ENCODE results near the gene GALK2. TPM values are rescaled to one million over a fixed set of nuclear protein-coding genes. Genes with fewer than 3 reads are reported as not detected.
"Not testable (repeated sequence)": the region's sequence is repeated elsewhere in the genome, so short reads cannot be mapped to it uniquely, and the experiment has no call there.

GALK2 gene
- total RNA-seq, 1 donor from 2014 or later: 36.5 TPM

GRCh38 chr15:49306551-49306950, 136.5 kb downstream of the GALK2 start:
- ATAC-seq (no peak), DNase-seq (ENCODE audit: missing footprints) (no peak)
- intact Hi-C loops (cut with DNase I): no loop called here

- intact Hi-C loops (cut with DNase I): no loop called here
- DNase-seq (ENCODE audit: missing footprints): no peak
- no peak for ATAC-seq
Measured at GRCh38 chr15:49308686-49309085, 138.6 kb downstream of the GALK2 start.

- ATAC-seq: no peak
- no peak for DNase-seq (ENCODE audit: missing footprints)
- intact Hi-C loops (cut with DNase I): no loop called here
Measured at GRCh38 chr15:49309889-49310288, 139.8 kb downstream of the GALK2 start.

DNA sequence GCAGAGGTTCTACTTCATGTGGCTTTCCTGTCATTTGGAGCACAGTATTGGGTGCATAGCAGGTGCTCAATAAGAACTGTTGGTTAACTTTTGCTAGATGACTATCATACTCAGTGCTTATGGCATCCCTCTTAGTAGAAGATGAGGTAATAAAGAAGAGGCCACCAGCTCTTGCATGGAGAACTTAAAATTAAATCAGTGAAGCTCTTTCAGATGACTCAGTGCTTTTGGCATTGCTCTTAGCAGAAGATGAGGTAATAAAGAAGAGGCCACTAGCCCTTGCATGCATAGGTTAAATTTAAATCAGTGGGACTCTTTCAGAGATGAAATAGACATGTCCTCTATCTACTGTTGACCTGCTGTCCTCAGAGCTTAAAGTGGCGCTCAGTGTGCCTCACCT, 143.6 kb downstream of the GALK2 start:
- DNase-seq (ENCODE audit: missing footprints) (no peak), ATAC-seq (peak; percentile 40)
- intact Hi-C loops (cut with DNase I): no loop called here

GRCh38 chr15:49314716-49315115, 144.7 kb downstream of the GALK2 start:
- ATAC-seq: peak; percentile 85
- intact Hi-C loops (cut with DNase I): no loop called here
- no peak for DNase-seq (ENCODE audit: missing footprints)

GRCh38 chr15:49315391-49315823, 145.4 kb downstream of the GALK2 start:
- DNase-seq (ENCODE audit: missing footprints) (no peak), ATAC-seq (peak; percentile 32)
- intact Hi-C loops (cut with DNase I): no loop called here

GRCh38 chr15:49320351-49320750, 150.3 kb downstream of the GALK2 start:
- no peak for ATAC-seq
- intact Hi-C loops (cut with DNase I): no loop called here
- DNase-seq (ENCODE audit: missing footprints): no peak

DNA sequence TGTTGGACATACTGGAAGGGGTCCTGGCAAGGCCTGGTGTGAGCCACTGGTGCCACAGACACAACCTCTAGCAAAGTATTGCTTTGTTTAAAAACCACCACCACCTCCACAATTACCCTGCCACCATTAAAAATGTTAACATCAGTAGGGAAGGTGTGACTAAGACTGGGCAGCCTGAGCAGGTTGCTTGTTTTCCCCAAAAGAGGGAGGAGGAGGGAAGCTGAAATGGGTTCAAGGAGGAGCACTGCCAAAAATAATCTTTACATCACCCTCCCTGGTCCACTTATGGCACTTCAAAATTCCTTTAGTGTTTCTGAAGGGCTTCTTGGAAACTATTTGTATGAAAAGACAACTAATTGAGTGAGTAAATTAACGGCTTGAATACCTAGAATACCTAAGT, 153.2 kb downstream of the GALK2 start:
- ATAC-seq (no peak), DNase-seq (ENCODE audit: missing footprints) (no peak)
- intact Hi-C loops (cut with DNase I): no loop called here

DNA sequence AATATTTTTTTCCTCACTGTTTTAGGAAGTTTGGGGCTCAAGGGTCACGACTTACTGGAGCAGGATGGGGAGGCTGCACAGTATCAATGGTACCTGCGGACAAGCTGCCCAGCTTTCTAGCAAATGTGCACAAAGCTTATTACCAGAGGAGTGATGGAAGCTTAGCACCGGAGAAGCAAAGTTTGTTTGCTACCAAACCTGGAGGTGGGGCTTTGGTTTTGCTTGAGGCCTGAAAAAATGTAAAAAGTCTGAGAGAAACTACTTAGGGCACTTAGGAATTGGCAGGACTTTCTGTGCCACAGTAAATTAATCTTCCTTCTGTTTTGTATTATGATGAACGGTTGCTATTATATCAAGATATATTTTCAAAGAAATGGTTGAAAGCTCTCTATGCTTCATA, 157.9 kb downstream of the GALK2 start:
- DNase-seq (ENCODE audit: missing footprints): no peak
- intact Hi-C loops (cut with DNase I): no loop called here
- ATAC-seq: no peak

- no peak for ATAC-seq
- no peak for DNase-seq (ENCODE audit: missing footprints)
- intact Hi-C loops (cut with DNase I): no loop called here
Measured at GRCh38 chr15:49328941-49329340, 158.9 kb downstream of the GALK2 start.

DNA sequence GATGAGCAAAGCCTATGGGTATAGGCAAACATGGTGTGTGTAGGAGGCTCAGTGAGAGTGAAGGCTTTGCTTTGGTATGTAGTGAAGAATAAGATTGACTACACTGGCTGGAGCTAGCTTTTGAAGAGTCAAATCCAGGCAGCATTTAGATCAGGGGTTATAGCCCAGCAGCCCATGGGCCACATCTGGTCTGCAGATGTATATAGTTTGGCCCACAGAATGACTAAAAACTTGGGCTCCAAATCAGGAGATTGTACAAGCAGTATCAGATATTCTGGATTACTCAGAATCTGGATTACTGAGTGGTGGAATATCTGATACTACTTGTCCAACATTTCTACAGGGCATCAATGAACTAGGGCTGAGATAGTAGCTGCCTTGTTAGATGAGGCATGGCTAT, 160.1 kb downstream of the GALK2 start:
- ATAC-seq (no peak), DNase-seq (ENCODE audit: missing footprints) (no peak)
- intact Hi-C loops (cut with DNase I): no loop called here

- DNase-seq (ENCODE audit: missing footprints) (no peak), ATAC-seq (no peak)
- intact Hi-C loops (cut with DNase I): no loop called here
Measured at GRCh38 chr15:49331442-49331841, 161.4 kb downstream of the GALK2 start.

DNA sequence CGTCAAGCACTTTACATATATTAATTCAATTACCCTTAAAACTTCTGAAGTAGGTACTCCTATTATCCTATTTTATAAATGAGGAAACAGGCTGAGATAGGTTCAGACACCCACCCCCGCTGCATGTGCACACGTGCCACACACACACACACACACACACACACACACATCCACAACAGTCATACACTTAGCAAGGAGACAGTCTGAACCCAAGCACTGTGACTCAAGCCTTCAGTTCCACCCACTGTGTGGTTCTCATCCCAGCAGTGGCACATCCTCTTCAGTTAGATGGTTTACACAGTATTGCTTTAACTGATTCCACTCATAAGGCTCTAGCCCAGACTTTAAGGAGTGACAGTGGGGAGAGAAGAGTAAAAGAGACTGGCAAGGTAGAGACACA, 161.9 kb downstream of the GALK2 start:
- ATAC-seq (no peak), DNase-seq (ENCODE audit: missing footprints) (no peak)
- intact Hi-C loops (cut with DNase I): no loop called here

DNA sequence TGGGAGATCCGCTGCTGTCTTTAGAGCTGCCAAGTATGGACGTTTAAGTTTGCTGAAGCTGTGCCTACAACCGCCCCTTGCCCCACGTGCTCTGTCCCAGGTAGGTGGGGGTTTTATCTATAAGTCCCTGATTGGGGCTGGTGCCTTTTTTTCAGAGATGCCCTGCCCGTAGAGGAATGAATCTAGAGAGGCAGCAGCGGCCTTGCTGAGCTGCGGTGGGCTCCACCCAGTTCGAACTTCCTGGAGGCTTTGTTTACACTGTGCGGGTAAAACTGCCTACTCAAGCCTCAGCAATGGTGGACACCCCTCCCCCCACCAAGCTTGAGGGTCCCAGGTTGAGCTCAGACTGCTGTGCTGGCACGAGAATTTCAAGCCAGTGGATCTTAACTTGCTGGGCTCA, 169.6 kb downstream of the GALK2 start:
- ATAC-seq: no peak
- no peak for DNase-seq (ENCODE audit: missing footprints)
- intact Hi-C loops (cut with DNase I): no loop called here

- DNase-seq (ENCODE audit: missing footprints): no peak
- intact Hi-C loops (cut with DNase I): no loop called here
- no peak for ATAC-seq
Measured at GRCh38 chr15:49343546-49343945, 173.5 kb downstream of the GALK2 start.

GRCh38 chr15:49354439-49354838, 184.4 kb downstream of the GALK2 start:
- DNase-seq (ENCODE audit: missing footprints): peak; percentile 67
- intact Hi-C loops (cut with DNase I); ATAC-seq: not testable (repeated sequence)

DNA sequence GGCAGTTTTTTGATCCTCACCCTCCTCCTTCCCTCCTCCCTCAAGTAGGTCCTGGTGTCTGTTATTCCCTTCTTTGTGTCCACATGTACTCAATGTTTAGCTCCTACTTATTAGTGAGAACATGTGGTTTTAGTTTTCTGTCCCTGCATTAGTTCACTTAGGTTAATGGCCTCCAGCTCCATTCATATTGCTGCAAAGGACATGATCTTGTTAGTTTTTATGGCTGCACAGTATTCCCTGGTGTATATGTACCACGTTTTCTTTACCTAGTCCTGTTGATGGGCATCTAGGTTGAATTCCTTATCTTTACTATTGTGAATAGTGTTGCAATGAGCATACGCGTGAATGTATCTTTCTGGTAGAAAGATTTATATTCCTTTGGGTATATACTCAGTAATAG, 191.3 kb downstream of the GALK2 start:
- intact Hi-C loops (cut with DNase I): no loop called here

DNA sequence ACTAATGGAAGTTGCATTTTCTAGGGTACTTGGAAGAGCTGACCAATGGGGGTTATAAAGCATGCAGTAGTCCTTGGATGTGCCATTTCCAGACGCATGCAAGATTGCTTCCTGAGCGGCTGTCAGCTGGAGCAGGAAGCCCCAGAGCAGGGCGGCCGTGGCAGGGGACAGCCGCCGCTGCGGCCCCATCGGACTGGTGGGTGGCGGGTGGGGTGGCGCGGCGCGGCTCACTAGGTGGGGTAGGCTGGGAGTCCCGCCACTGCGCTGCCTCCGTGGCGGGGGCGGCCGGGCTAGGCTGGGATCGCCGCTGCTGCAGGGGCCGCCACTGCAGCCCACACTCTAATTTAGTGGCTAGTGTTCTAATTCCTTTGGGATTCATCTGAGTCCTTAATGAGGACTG, 196.4 kb downstream of the GALK2 start:
- intact Hi-C loops (cut with DNase I): no loop called here
- ATAC-seq (no peak), DNase-seq (ENCODE audit: missing footprints) (peak; percentile 15)

More for the DNA sequence above, 191.3 kb downstream of the GALK2 start:
- ATAC-seq: no peak
- no peak for DNase-seq (ENCODE audit: missing footprints)

DNA sequence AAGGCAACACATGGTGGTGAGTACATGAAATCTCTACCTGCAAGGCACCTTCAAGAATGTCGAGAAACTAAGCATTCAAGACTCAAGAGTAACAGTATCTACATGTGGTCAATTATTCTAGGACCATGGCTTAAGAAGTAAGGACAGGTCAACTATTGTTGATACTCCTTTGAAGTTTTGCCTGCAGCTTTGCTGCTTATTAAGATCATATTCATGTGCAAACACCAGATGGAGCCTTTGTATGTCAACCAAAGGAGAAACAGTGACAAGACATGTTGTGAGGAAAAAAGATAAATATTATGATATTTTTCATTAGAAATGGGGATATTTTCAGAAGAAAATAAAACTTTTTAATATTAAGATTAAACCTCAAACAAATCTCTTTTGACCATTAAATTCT, 200.7 kb downstream of the GALK2 start:
- ATAC-seq (no peak), DNase-seq (ENCODE audit: missing footprints) (no peak)
- intact Hi-C loops (cut with DNase I): no loop called here

GRCh38 chr15:49372366-49372765, 202.3 kb downstream of the GALK2 start:
- intact Hi-C loops (cut with DNase I): no loop called here
- ATAC-seq: no peak
- no peak for DNase-seq (ENCODE audit: missing footprints)

GRCh38 chr15:49379996-49380395, 209.9 kb downstream of the GALK2 start:
- intact Hi-C loops (cut with DNase I): no loop called here
- DNase-seq (ENCODE audit: missing footprints) (no peak), ATAC-seq (no peak)

- intact Hi-C loops (cut with DNase I): no loop called here
- ATAC-seq (no peak), DNase-seq (ENCODE audit: missing footprints) (no peak)
Measured at GRCh38 chr15:49380912-49381311, 210.9 kb downstream of the GALK2 start.
